Right lobe of liver (tissue), 4 donors: ENCODE measurements around the gene CD209.

Experiments used
- POLR2A ChIP-seq: fragments of 450-650 bp; IDR thresholded peaks from one replicate; pipeline ENCODE4 v1.6.1; 2017; ENCODE audit warnings: antibody characterized with exemption, mild to moderate bottlenecking
- TF ChIP-seq, protein P1 (sequence below), 4 donors: fragments of 200-600 bp in 3 of 4; fragments of 450-650 bp in 1 of 4; IDR thresholded peaks; one replicate each; pipeline versions ENCODE4 v1.5.1 to v1.8.0; 2016 to 2022; ENCODE audit warnings: antibody characterized with exemption in 4 of 4, mild to moderate bottlenecking in 2 of 4
- donor health status: DM: no; HTN: no; CAD: no.
- donor health status: DM: no; HTN: no; CAD: no.
- donor health status: DM: no; HTN: yes; CAD: no.

DNA sequence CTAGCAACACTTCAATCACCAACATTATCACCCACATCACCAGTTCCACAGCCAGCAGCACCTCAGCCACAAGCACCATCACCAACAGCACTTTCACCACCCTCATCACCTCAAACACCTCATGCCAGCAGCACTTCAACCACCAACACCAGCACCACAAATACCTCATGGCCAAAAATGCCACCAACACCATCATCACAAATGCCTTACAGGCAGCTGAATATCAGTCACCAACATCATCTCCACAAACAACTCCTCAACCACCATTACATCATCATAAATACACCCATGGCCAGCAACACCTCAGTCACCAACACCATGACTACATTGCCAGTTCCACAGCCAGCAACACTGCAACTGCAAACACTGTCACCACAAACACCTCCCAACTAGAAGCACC is 55.8 kb downstream of the CD209 start:
- TF ChIP-seq, protein P1, sequence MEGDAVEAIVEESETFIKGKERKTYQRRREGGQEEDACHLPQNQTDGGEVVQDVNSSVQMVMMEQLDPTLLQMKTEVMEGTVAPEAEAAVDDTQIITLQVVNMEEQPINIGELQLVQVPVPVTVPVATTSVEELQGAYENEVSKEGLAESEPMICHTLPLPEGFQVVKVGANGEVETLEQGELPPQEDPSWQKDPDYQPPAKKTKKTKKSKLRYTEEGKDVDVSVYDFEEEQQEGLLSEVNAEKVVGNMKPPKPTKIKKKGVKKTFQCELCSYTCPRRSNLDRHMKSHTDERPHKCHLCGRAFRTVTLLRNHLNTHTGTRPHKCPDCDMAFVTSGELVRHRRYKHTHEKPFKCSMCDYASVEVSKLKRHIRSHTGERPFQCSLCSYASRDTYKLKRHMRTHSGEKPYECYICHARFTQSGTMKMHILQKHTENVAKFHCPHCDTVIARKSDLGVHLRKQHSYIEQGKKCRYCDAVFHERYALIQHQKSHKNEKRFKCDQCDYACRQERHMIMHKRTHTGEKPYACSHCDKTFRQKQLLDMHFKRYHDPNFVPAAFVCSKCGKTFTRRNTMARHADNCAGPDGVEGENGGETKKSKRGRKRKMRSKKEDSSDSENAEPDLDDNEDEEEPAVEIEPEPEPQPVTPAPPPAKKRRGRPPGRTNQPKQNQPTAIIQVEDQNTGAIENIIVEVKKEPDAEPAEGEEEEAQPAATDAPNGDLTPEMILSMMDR (IDR thresholded peaks at IDR 0.05), result no peak
- no peak for TF ChIP-seq POLR2A
